ENCODE results near the gene MAMDC2.

- TF ChIP-seq TAF1 (IDR thresholded peaks at IDR 0.05; ENCODE audit: borderline replicate concordance, insufficient read depth, low read length) (no peak), SIN3A (IDR thresholded peaks at IDR 0.05; ENCODE audit: borderline replicate concordance, insufficient read depth, low read length) (no peak), POLR2AphosphoS5 (IDR thresholded peaks at IDR 0.05; ENCODE audit: low read depth, low read length) (no peak)
- TF ChIP-seq, protein P1, sequence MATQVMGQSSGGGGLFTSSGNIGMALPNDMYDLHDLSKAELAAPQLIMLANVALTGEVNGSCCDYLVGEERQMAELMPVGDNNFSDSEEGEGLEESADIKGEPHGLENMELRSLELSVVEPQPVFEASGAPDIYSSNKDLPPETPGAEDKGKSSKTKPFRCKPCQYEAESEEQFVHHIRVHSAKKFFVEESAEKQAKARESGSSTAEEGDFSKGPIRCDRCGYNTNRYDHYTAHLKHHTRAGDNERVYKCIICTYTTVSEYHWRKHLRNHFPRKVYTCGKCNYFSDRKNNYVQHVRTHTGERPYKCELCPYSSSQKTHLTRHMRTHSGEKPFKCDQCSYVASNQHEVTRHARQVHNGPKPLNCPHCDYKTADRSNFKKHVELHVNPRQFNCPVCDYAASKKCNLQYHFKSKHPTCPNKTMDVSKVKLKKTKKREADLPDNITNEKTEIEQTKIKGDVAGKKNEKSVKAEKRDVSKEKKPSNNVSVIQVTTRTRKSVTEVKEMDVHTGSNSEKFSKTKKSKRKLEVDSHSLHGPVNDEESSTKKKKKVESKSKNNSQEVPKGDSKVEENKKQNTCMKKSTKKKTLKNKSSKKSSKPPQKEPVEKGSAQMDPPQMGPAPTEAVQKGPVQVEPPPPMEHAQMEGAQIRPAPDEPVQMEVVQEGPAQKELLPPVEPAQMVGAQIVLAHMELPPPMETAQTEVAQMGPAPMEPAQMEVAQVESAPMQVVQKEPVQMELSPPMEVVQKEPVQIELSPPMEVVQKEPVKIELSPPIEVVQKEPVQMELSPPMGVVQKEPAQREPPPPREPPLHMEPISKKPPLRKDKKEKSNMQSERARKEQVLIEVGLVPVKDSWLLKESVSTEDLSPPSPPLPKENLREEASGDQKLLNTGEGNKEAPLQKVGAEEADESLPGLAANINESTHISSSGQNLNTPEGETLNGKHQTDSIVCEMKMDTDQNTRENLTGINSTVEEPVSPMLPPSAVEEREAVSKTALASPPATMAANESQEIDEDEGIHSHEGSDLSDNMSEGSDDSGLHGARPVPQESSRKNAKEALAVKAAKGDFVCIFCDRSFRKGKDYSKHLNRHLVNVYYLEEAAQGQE (IDR thresholded peaks at IDR 0.05; ENCODE audit: insufficient read depth in 1 of 2, low read depth in 2 of 2, low read length in 2 of 2): no peak
These were observed 102.3 kb downstream of the MAMDC2 start for GRCh38 chr9:70145981-70146380.

Measured in PFSK-1 (cell line).